NCI-H524 (cell line): ENCODE results near the gene UGT2B28.
"Not testable (repeated sequence)": the region's sequence is repeated elsewhere in the genome, so short reads cannot be mapped to it uniquely, and the experiment has no call there.

Source experiments
- DNase-seq, 2 experiments: peaks; one replicate each; lab custom pipeline; 2025; lab: John Stamatoyannopoulos, UW

UGT2B28 gene

DNA sequence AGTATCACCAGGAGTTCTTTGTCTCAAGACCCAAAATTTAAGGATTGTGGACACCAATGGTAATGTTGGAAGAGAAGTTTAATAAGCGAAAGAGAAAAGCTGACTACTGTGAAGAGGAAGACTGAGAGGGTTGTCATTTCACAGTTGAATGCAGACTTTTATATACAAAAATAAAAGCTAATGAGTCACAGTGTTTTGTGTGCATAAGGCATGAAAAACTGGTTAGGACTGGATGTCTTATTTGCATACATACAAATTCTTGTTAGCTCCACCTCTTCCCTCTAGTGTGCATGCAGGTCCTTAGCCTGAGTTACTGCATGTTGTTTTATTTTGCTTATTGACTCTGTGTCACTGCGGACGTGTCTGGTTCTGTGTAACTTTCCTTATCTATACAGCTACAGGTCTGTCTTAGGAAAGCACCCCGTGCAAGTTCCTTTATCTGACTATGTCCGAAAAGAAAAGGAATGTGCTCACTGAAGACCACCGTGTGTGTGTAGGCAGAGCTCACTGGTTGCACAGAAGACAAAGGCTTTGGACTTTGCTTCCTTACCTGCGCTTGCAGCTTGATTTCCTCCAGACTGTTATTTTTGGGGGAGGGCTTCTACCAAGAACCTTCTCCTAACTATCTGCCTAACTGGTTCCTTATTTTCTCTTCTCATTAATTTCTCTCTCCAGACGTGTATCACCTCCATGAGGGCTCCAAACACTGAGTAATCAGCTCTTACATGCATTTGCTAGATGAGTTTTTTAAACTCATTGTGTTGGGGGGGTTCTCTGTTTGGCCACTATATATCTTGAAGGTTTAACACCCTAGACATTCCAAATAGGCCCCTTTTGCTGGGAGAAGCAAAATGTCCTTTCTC is 63.5 kb downstream of the UGT2B28 start:
- DNase-seq: not testable (repeated sequence)
